GM21515 (cell line): Measurements from ENCODE around the gene SF3B3.

Source experiments
- ATAC-seq: cut with Tn5 transposase; IDR thresholded peaks from one replicate; pipeline ENCODE4 v1.9.1; 2021; ENCODE audit not compliant: unreplicated experiment

Gene SF3B3

GRCh38 chr16:70563636-70564035 lies 40.0 kb downstream of the SF3B3 start:
- ATAC-seq, result no peak

DNA sequence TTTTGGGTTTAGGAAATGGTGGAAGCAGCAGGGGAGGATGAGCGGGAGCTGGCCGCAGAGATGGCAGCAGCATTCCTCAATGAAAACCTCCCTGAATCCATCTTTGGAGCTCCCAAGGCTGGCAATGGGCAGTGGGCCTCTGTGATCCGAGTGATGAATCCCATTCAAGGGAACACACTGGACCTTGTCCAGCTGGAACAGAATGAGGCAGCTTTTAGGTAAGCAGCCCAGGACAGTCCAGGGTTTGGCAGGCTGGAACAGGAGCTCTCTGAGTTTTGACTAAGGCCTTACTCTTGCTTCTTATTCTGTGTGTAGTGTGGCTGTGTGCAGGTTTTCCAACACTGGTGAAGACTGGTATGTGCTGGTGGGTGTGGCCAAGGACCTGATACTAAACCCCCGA lies 41.4 kb downstream of the SF3B3 start:
- ATAC-seq, result no peak

DNA sequence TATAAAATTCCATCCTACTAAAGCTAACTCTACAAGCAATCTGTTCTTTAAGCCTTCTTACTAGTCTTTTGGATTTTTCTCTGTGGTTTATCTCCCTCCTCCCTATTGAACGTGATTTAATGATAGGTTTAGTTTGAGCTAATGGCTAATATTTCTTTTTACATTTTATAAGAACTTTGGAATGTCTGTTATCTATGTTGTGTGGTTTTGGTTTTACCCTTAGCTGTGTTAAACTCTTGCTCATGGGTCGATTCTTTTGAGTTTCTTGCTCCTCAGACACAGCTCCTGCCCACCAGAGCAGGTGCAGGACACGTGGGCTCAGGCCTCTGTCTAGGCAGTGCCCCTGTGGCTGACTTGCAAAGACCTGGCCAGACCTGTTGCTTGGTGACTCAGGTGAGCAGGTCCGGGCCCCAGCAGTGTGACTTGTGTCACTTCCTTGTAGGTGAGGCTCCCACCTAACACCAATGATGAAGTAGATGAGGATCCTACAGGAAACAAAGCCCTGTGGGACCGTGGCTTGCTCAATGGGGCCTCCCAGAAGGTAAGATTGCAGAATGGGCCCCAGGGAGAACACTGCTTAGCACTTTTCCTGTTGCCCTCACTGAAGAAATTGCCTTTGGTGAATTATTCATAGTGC lies 45.1 kb downstream of the SF3B3 start:
- ATAC-seq, result no peak

GRCh38 chr16:70569752-70570151 lies 46.1 kb downstream of the SF3B3 start:
- ATAC-seq, result no peak

DNA sequence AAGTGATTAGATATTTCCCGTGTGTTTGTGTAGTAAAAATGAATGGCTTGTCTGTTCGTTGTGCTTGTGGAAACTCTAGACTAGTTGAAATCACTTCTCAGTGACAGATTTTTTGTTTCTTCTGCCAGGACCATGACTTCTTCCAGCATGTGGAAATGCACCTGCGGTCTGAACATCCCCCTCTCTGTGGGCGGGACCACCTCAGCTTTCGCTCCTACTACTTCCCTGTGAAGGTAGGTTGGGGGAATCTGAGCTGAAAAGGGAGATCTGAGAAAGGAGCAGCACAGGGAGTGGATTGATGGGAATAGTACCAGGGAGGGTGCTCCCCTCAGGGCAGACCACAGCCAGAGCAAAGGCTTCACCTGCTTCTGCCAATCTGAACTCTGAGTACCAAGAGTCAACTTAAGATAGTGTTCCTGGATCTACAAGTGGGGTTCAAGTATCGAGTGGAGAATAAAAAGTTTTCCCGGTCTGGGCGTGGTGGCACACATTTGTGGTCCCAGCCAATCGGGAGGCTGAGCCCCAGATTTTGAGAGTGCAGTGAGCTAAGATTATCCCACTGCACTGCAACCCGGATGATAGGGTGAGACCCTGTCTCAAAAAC lies 47.5 kb downstream of the SF3B3 start:
- ATAC-seq, result no peak

- ATAC-seq, result no peak
These were observed 48.0 kb downstream of the SF3B3 start for GRCh38 chr16:70571623-70572022.

GRCh38 chr16:70572050-70572925 lies 48.7 kb downstream of the SF3B3 start:
- no peak for ATAC-seq

DNA sequence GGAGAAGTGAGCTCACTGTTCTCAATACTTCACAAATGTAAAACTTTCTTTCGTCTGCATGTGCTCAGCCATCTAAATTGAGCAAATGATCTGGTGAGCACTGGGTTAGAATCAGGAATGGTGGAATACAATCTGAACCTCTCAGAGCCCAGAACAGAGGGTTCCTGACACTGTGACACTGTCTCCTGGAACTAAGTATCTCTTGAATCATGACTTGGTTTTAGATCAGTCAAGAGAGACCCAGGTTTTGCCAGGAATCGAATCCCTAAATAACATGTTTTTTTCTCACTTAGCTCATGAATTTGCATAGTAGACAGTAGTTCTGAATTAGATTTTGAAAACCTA lies 49.3 kb downstream of the SF3B3 start:
- ATAC-seq, result no peak

GRCh38 chr16:70573451-70574121 lies 50.0 kb downstream of the SF3B3 start:
- ATAC-seq, result no peak

DNA sequence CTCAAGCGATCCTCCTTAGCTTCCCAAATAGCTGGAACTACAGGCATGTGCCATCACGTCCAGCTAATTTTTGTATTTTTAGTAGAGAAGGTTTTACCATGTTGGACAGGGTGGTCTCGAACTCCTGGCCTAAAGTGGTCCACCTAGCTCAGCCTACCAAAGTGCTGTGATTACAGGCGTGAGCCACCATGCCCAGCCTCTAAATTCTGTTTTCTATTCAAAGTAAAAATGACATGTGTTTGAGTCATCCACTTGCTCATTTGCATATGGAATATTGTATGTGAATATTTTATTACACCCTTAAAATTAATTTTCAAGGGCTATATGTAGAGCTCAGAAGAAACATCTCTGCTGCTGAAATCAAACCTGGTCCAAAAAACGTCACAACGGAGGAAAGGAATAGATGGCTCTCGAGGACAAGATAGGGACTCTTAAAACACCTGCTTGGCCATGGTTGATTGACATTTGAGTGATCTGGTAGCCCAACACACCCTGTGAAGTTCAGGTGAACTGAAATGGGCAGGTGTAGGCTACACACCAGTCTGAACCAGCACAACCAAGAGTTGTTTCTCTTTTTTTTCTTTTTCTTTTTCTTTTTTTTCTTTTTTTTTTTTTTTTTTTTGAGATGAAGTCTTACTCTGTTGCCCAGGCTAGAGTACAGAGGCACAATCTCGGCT lies 51.1 kb downstream of the SF3B3 start:
- ATAC-seq, result no peak

GRCh38 chr16:70575376-70575775 lies 51.8 kb downstream of the SF3B3 start:
- ATAC-seq, result no peak

DNA sequence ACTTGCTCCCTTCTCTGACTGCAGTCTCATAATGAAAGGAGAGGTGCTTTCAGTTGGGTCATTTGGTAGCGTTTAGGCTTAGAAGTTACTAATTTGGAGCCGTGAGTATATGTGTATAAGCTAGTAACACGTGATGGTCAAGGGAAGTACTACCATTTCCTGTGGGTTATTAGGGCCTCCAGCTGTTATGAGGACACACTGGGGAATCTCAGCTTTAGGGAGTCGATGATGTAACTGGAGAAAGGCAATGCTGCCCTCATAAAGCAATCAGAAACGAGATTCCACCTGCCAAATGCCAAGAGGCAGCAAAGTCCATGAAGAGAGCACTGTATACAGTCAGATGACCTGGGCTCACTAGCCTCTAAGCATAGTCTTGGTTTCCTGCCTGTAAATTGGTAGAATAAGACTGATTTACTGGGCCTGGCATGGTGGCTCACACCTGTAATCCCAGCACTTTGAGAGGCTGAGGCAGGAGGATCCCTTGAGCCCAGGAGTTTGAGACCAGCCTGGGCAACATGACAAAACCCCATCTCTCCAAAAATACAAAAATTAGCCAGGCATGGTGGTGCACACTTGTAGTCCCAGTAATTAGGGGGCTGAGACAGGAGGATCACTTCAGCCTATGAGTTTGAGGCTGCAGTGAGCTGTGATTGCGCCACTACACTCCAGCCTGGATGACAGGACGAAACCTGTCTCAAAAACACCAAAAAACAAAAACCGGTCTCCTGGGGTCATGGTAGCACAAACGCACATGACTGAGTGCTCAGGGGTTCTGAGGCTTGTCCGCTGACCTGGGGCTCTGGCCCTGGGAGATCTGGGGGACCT lies 53.0 kb downstream of the SF3B3 start:
- peak; percentile 77 for ATAC-seq

GRCh38 chr16:70577256-70577698 lies 53.7 kb downstream of the SF3B3 start:
- ATAC-seq, result no peak

DNA sequence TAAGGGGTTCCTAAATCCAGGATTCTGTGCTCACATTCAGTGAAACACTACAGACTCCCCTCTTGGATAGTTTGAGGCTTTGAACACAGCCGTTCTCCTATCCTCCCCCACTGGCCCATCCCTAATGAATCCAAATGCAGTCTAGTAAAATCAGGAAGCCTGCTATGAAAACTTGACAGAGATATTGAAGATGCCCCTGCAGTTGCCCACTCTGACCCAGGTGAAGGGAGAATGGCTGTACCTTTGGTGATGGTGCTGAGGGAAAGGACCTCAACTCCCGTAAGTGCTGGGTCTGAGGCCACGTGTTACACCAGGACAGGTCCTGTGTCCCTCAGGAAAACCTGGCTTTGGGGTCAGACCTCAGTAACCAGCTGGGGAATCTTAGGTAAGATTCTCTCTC lies 54.4 kb downstream of the SF3B3 start:
- no peak for ATAC-seq

DNA sequence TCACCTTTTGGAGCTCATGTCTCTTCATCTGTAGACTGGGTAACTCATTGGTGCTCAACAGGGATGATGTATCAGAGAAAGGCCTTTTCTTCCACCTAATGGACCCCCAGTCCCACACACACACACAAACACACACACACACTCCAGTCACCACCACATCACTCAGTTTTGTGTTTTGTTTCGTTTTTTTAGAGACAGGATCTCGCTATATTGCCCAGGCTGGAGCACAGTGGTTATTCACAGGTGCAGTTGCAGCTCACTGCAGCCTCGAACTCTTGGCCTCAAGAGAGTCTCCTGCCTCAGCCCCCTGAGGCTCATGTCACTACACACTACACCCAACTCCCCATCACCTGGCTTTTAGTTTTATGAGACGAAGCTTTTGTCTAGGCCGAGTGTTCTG lies 55.6 kb downstream of the SF3B3 start:
- no peak for ATAC-seq

DNA sequence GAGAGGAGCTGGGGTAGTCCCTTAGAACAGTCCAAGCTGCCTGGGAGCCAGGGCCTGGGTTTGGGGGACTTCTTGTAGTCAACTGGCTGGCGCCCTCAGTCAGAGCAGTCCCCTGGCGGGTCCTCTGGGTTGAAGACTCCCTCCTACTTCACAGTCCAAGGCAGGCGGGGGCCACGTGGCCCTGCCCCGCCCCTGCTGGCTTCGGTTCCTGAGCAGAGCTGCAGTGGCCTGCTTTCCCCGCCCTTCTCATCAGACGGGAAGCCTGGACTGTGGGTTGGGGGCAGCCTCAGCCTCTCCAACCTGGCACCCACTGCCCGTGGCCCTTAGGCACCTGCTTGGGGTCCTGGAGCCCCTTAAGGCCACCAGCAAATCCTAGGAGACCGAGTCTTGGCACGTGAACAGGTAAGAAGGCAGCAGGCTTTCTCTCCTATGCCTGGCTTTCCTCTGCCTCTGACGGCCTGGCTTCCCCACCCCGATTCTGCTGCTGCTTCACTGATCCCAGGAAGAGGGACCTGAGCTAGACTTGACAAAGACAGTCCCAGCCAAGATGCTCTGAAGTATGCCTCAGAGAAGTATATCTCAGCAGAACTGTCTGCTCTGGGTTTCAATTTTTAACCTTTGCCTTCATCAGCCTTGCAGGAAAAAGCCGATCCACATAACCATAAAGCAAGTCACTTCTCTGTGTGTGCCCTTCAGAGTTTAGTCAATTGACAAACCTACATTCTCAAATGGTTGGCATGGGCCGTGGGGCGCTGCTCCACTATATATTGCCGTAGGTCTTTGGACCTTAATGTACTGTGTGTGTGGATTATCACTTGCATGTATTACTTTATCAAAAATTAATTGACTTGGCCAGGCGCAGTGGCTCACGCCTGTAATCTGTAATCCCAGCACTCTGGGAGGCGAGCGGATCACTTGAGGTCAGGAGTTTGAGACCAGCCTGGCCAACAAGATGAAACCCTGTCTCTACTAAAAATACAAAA lies 56.3 kb downstream of the SF3B3 start:
- no peak for ATAC-seq

- ATAC-seq, result no peak
These were observed 58.8 kb downstream of the SF3B3 start for GRCh38 chr16:70582280-70582978.

DNA sequence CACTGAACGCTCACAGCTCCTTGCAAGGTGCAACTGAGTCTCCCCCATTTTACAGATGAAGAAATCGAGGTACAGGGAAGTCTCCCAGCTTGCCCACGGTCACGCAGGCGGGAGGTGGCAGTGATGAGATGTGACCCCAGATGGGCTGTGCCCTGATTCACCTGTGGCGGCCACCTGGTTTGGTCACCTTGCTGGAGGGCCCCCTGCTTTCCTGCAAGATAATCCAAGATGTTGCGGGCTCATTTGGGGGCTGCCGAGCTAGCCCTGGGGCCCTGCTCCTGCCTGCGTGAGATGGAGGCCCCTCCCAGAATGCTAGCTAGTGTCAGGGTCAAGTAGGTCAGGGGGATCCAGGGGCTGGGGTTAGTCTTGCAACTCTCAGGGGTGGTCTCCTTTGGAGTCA lies 63.1 kb downstream of the SF3B3 start:
- ATAC-seq, result no peak
